ENCODE results near the gene ATP1B3.

GRCh38 chr3:141952611-141953010 lies 76.2 kb downstream of the ATP1B3 start:
- TF ChIP-seq CTCF (IDR thresholded peaks at IDR 0.05) (no peak), POLR2A (IDR thresholded peaks at IDR 0.05) (no peak)
